RWPE1 (cell line): ENCODE data around the gene CHRNA1.
A peak's percentile ranks its signal among the peaks of the same experiment; 100 is the strongest.

ENCODE experiments used
- CTCF ChIA-PET: fragments of 350-600 bp; sonication (Branson Sonifier 250); formaldehyde crosslinking; extraction: SDS; loops from one replicate; lab custom pipeline; 2021; lab: Yijun Ruan, JAX
- POLR2A ChIA-PET: fragments of 400-600 bp; formaldehyde crosslinking; extraction: SDS; loops from one replicate; lab custom pipeline; 2020; ENCODE audit warnings: antibody characterized with exemption; ENCODE audit not compliant: low non-redundant PET; lab: Yijun Ruan, JAX
- DNase-seq: peaks from one replicate; pipeline ENCODE4 v3.0.0; 2012; ENCODE audit warnings: low spot score
- H3K27ac ChIP-seq: fragments of 450-650 bp; 2 replicates; pipeline ENCODE4 v1.5.1; 2017
- TF ChIP-seq, protein P1 (sequence below): fragments of 450-650 bp; conservative IDR thresholded peaks from 2 replicates; pipeline ENCODE4 v1.5.1; 2017; ENCODE audit warnings: low read depth, mild to moderate bottlenecking

Gene CHRNA1

DNA sequence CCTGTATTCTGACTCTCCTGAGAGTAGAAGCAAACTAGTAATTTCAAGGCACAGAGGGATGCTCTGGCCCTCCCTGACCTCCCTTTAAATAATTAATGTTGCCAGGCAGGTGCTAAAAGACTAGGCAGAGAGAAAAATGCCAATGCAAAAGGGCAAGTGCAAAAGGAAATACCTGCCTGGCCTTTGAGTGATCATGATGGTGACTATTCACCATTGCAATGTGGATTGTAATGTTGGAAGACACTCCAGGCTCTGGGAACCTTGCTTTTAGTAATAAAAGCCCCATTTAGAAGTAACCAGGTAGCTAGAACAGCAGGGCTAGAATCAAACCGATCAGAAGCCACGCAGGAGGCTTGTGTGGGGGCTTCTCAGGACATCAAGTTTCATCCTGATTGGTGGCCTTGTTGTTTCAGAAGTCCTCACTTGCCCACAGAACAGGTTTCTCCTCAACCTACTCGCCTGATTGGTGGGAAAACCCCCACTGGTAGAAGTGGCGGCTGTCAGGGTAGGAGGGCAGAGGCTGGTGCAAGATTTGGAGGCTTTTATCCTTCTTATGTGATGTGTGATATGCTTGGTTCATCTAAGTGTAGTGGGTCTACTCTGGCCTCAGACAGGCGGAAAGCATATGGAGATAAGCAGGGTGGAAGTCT lies 16.0 kb upstream of the CHRNA1 start:
- no peak overlapping the region for H3K27ac ChIP-seq
- DNase-seq: no peak
- ChIA-PET CTCF (interaction anchor here (0.6 kb wide), 1 partner anchor 77 kb away, joined by 3 read pairs; no protein-coding TSS in a partner anchor), POLR2A (no interaction called here)
- TF ChIP-seq, protein P1, sequence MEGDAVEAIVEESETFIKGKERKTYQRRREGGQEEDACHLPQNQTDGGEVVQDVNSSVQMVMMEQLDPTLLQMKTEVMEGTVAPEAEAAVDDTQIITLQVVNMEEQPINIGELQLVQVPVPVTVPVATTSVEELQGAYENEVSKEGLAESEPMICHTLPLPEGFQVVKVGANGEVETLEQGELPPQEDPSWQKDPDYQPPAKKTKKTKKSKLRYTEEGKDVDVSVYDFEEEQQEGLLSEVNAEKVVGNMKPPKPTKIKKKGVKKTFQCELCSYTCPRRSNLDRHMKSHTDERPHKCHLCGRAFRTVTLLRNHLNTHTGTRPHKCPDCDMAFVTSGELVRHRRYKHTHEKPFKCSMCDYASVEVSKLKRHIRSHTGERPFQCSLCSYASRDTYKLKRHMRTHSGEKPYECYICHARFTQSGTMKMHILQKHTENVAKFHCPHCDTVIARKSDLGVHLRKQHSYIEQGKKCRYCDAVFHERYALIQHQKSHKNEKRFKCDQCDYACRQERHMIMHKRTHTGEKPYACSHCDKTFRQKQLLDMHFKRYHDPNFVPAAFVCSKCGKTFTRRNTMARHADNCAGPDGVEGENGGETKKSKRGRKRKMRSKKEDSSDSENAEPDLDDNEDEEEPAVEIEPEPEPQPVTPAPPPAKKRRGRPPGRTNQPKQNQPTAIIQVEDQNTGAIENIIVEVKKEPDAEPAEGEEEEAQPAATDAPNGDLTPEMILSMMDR: no peak

DNA sequence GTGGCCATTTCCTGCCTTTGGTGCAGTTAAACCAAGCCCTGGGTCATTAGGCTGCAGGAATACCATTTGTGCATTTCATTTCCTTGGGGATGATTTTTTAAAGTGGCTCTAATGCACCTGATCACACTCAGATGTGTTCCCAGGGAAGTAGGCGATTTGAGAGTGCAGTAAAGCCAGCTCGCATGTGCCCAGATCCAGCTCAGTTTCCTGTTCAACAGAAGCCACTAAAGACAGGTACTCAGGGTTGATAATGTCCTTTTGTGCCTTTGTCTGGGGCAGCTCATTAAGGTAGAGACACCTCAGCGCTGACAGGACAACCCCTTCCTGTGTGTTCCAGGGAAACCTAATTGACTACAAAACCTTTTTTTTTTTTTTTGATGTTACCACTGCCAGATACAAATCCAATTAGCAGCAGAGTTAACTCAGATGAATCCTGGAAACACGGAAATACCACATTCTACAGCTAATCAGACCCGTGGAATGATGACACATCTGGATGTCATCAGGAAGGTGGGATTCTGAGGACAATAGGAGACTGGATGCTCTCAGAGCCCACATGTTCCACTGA lies 15.2 kb upstream of the CHRNA1 start:
- ChIA-PET CTCF (interaction anchor here (0.6 kb wide), 1 partner anchor 343 kb away, joined by 9 read pairs; no protein-coding TSS in a partner anchor), POLR2A (no interaction called here)
- DNase-seq: no peak
- TF ChIP-seq, protein P1: no peak
- no peak overlapping the region for H3K27ac ChIP-seq

- no peak overlapping the region for H3K27ac ChIP-seq
- ChIA-PET CTCF (no interaction called here), POLR2A (no interaction called here)
- no peak for DNase-seq
- TF ChIP-seq, protein P1: no peak
Observed at GRCh38 chr2:174778085-174778981, 14.1 kb upstream of the CHRNA1 start.

- no peak overlapping the region for H3K27ac ChIP-seq
- ChIA-PET CTCF (interaction anchor here (0.6 kb wide), 1 partner anchor 268 kb away, joined by 5 read pairs; no protein-coding TSS in a partner anchor), POLR2A (no interaction called here)
- TF ChIP-seq, protein P1: no peak
- DNase-seq: no peak
Observed at GRCh38 chr2:174777347-174778084, 13.2 kb upstream of the CHRNA1 start.

DNA sequence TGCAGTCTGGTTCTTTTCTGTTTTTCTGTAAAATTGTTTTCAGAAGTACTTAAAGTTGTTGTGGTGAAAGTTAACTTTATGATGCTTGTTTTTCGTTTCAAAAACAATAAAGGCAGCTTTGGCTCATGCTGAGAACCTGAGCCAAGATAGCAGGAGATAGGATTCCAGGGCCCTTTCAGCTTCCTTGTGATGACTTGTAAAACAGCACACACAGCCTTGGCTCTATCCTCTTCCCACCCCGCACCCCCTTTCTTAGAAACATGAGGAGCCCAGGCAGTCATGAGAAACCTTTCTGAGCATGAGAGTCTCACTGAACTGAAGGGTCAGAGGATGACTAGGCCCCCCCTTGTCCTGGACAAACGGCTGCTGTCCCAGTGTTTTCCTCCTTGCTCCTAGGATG lies 12.4 kb upstream of the CHRNA1 start:
- POLR2A ChIA-PET: no interaction called here
- TF ChIP-seq, protein P1: no peak
- no peak for DNase-seq
- CTCF ChIA-PET: no interaction called here
- no peak overlapping the region for H3K27ac ChIP-seq

GRCh38 chr2:174776223-174776622 lies 12.0 kb upstream of the CHRNA1 start:
- no peak for DNase-seq
- ChIA-PET CTCF (no interaction called here), POLR2A (no interaction called here)
- TF ChIP-seq, protein P1: 0 out of 2 replicates have a peak, but pooled peaks have one; percentile 16
- H3K27ac ChIP-seq: no peak overlapping the region
